ENCODE measurements around the gene TAF1B.
"Not testable (repeated sequence)": the region's sequence is repeated elsewhere in the genome, so short reads cannot be mapped to it uniquely, and the experiment has no call there.

TAF1B gene

GRCh38 chr2:9835068-9835467 is 8.2 kb upstream of the TAF1B start:
- DNase-seq, result not testable (repeated sequence)

DNA sequence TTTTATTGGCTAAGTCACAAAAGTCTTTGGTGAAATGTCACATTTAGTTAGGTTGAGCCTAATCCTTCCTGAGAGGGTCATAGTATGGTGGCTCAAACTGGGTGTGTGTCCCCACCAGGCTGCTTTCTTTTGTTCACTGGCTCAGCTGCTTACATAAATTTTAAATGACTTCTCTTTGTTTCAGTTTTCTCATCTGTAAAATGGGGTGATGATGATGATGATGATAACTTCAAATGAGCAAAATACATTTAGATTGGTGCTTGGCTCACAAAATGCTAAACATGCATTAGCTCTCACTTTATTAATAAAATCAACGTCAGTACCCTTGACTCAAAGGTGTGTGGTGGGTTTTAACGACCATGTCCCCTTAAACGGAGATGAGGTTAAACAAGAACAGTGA is 7.2 kb upstream of the TAF1B start:
- no peak for DNase-seq

- DNase-seq, result no peak
These were observed 6.8 kb upstream of the TAF1B start for GRCh38 chr2:9836517-9836916.

DNA sequence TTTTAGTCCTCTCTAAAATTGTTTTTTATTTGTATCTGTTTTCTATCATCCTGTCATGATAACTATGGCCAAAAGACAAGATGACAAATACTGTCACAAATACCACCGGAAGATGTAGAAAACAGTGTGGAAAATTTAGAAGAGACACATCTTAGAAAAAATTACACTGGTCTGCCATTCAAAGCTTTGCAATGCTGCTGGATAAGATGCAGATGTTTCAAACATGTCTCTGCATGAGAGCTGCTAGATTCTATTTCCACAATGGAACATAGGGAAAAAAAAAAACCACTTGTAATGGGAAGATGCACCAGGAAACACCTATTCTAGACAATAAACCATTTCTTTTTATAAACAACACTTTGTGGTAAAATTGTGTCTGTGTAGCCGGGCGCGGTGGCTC is 5.8 kb upstream of the TAF1B start:
- no peak for DNase-seq

GRCh38 chr2:9838391-9838790 is 4.9 kb upstream of the TAF1B start:
- no peak for DNase-seq

- no peak for DNase-seq
These were observed 616 bp upstream of the TAF1B start for GRCh38 chr2:9842487-9843228.

DNA sequence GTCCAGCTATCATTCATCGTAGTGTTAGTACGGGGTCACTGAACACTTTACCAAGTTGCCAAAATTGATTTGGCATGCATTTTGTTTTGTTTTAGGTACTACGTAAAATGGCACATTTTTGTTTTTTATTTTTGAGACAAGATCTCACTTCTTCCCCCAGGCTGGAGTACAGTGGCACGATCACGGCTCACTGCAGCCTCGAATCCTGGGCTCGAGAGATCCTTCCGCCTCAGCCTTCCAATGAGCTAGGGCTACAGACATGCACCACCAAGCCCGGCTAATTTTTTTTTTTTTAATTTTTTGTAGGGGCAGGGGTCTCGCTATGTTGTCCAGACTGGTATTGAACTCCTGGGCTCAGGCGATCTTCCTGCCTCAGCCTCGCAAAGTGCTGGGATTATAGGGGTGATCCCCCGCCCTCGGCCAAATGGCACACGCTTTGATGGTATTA is 786 bp downstream of the TAF1B start:
- DNase-seq, result no peak

- DNase-seq, result no peak
These were observed 1.3 kb downstream of the TAF1B start for GRCh38 chr2:9844576-9844975.

DNA sequence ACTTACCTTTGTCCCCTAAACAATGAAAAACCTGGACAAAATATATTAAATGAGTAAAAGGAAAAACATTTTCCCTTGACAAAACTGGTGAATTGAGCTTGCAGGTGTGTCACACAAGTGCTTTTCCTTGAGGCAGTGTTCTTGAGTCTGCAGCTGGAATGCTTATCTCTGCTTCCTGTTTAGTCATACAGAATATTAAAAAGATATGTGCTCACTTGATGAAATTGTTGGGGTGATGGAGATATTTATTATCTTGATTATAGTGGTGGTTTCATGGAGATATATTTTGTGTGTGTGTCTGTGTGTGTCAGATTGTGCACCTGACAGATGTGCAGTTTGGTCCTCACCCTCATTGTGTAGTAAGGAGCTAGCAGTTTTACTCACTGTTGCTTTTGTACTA is 3.3 kb downstream of the TAF1B start:
- DNase-seq, result no peak

DNA sequence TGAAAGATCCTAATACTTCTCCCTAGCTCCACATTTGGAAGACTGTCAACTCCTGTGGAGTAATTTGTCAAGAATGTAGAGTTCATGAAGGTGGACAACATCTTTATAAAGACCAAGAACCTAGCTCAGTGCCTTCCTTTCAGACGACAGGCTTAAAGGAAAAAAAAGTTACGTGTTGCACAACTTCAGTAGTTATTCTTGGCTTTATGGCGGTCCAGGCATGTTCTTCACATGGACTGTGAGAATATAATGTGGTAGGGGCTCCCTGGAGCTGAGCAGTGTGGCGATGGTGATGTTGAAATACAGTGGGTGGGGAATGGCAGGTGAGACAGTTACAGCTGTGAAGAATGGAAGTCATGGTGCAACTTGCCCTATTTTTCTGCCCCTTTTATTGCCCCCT is 3.9 kb downstream of the TAF1B start:
- no peak for DNase-seq

DNA sequence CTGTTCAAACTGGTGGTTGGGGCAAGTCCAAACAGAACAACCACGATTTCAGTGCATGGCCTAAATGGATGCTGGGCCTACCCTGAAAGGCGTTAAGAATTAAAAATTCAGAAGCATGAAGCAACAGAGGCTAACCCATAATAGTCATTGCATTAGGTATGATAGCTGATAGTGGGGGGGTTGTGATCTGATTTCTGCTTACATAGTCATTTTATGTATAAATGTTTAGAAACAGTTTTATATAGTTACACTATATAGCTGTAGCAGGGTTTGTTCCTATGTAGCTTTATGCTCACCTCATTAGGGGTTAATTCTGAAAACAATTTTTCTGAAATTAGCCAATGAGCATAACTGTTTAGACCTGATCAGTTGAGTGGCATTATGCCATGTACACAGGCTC is 9.6 kb downstream of the TAF1B start:
- DNase-seq, result no peak

GRCh38 chr2:9857814-9858729 is 14.8 kb downstream of the TAF1B start:
- DNase-seq, result no peak

GRCh38 chr2:9858730-9859068 is 15.4 kb downstream of the TAF1B start:
- DNase-seq, result no peak

DNA sequence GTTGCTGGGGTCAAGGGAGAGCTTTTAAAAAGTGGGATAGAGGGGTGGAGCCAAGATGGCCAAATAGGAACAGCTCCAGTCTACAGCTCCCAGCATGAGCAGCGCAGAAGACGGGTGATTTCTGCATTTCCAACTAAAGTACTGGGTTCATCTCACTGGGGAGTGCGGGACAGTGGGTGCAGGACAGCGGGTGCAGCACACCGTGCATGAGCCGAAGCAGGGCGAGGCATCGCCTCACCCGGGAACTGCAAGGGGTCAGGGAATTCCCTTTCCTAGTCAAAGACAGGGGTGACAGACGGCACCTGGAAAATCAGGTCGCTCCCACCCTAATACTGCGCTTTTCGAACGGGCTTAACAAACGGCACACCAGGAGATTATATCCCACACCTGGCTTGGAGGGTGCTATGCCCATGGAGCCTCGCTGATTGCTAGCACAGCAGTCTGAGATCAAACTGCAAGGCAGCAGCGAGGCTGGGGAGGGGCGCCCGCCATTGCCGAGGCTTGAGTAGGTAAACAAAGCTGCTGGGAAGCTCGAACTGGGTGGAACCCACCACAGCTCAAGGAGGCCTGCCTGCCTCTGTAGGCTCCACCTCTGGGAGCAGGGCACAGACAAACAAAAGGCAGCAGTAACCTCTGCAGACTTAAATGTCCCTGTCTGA is 17.8 kb downstream of the TAF1B start:
- not testable (repeated sequence) for DNase-seq

DNA sequence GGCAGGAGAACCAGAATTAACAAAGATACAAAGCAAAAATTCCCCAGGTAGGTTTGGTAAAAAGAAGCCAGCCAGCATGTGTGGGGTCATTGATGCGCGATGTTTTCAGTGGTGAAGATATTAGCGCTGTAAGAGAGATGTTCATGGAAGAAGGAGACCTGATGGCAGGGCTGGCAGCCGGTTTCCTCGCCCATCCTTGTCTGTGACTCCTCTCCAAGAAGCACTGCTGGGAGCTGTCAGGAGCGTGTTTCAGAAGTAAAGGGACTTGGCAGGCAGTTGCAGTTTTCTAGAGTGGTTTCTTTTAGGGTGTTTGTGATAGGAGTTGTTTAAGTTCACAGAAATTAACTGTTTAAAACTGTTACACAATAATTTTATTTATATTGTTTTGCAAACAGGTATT is 24.6 kb downstream of the TAF1B start:
- DNase-seq, result no peak

- no peak for DNase-seq
These were observed 30.1 kb downstream of the TAF1B start for GRCh38 chr2:9873337-9873736.

- no peak for DNase-seq
These were observed 33.8 kb downstream of the TAF1B start for GRCh38 chr2:9877026-9877425.

- no peak for DNase-seq
These were observed 34.5 kb downstream of the TAF1B start for GRCh38 chr2:9877726-9878125.

DNA sequence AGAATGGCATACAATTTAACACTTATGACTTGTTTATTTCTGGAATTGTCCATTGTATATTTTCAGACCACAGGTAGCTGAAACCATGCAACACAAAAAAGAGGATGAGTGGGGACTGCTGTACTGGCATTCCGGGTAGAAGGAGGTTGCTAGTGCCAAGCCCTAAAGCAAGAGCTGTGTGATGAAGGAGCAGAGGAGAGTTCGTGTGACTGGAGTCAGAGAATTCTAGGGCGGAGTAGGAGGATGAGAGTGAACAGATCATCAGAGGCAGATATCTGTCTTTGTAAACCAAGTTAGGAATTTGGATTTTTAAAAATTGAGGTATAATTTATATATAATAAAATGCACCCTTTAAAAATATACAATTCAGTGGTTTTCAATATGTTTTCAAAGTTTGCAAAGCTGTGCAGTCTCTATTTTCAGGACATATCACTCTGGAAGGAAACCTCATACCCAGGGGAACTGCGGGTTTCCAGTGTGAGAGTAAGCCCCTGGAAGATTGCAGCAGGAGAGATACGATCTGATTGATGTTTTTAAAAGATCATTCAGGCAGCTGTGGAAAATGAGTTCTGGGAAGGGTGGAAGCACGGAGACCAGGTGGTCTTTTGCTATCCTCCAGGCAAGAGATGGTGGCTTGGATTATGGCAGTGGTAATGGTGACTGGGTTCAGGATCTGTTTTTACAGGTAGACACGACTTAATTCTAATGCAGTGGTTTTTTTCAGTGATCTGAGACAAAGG is 36.4 kb downstream of the TAF1B start:
- no peak for DNase-seq

DNA sequence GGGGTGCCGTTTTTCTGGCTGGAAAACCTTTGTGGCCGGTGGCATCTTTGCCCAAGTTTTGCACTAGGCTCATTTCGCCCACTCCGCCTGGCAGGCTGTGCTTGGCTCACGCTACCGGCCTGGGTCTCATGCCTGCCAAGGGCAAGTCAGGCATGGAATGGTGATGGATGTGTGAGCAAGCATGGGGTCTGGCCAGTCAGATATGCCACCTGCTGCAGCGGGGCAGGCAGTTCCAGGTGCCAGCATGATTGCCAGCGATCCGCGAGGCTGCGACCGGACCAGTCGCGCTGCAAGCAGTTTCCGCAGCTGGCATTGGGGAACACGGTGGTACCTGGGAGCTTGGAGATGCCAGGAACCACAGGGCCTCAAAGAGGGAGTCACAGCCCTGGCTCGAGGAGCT is 40.6 kb downstream of the TAF1B start:
- DNase-seq, result no peak

DNA sequence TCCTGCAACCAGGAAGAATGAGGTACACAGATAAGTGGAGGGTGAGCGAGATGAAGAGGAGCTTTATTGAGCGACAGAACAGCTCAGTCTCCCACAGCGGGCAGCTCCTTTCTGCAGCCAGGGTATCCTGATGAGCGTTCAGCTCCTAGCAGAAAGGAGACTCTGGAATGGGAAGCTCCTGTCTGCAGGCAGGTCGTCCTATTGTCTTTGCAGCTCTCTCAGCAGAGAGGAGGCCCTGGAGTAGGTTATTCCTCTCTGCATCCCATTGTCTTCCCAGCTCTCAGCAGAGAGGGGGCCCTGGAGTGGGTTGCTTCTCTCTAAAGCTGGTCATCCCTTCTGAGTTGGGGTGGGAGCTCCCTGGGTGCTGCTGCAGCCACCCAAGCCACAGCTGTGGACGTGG is 41.2 kb downstream of the TAF1B start:
- DNase-seq, result no peak

DNA sequence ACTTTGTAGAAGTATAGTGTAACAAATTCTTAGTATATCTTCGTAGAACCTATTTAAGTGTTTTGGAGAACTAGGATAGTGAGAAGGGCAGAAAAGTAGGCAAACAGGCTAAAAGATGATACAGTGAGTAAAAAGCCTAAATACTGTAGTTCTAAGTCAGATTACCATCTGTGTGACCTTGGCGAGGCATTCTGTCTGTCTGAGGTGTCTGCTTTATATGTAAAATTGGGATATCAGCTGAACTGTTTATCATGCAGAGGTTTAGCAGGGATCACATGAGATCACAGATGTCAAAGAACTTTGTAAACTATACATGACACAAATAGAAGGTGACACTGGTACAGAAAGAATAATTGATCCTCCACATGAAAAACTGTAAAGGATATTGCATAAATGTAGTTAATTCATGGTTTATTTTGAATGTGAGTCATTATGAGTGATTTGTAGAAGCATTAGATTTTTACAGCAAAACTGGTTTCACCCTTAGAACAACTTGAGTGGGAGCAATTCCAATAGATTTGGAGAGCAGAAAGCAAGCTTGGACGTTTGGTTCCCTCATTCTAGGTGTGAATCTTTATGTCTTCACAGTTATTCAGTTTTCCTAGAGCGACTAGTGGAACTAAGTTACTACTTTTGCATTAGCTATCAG is 41.9 kb downstream of the TAF1B start:
- DNase-seq, result no peak

DNA sequence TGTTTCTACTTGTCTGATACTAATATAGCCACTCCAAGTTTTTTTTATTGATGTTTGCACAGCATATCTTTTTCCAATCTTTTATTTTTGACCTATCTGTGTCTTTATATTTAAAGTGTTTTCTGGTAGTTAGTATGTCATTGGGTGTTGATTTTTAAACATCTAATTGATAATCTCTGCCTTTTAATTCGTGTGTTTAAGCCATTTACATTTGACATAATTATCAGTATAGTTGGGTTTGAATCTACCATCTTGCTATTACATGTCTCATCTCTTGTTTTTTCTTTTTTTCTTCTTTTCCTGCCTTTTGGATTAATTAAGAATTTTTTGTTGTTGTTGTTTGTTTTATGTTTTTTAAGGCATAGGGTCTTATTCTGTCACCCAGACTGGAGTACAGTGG is 44.2 kb downstream of the TAF1B start:
- no peak for DNase-seq

Data from CD4-positive, alpha-beta T cell treated with Interferon gamma for 1 hour (primary cell).